Stimulated activated CD8-positive, alpha-beta memory T cell treated with anti-CD3 and anti-CD28 coated beads, Interleukin-2, amount 100 ng/mL, for 1 hour (primary cell): ENCODE results near the gene SLC25A26.

Source experiments
- DNase-seq, 2 donors: peaks; one replicate each; pipeline ENCODE4 v3.0.0-alpha.2; 2020; ENCODE audit warnings: low read depth in 2 of 2

The SLC25A26 gene

DNA sequence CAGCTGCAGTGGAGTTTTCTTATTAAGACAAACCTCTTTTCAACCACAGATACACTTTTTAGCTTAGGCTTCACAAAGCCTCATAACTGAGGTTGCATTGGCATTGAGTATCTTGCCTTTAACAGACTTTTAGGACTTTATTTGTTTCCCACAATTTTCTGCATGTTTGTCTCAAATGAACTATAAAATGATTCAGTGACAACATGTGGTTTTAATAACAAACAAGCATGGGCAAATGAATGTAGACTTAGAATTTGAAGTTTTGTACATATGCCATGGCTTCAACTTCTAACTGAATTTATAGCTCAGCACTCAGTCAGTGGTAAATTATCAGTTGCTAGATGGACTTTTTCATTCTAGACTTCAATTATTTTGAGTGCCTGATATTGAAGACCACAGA lies 101.6 kb downstream of the SLC25A26 start:
- no peak for DNase-seq

- no peak for DNase-seq
Observed at GRCh38 chr3:66326340-66326739, 105.5 kb downstream of the SLC25A26 start.

- no peak for DNase-seq
Observed at GRCh38 chr3:66335671-66336070, 114.9 kb downstream of the SLC25A26 start.

- DNase-seq = no peak
Observed at GRCh38 chr3:66336333-66336766, 115.5 kb downstream of the SLC25A26 start.

- no peak for DNase-seq
Observed at GRCh38 chr3:66338927-66339326, 118.1 kb downstream of the SLC25A26 start.

- no peak for DNase-seq
Observed at GRCh38 chr3:66342717-66343356, 122.0 kb downstream of the SLC25A26 start.

- no peak for DNase-seq
Observed at GRCh38 chr3:66344391-66344811, 123.6 kb downstream of the SLC25A26 start.

DNA sequence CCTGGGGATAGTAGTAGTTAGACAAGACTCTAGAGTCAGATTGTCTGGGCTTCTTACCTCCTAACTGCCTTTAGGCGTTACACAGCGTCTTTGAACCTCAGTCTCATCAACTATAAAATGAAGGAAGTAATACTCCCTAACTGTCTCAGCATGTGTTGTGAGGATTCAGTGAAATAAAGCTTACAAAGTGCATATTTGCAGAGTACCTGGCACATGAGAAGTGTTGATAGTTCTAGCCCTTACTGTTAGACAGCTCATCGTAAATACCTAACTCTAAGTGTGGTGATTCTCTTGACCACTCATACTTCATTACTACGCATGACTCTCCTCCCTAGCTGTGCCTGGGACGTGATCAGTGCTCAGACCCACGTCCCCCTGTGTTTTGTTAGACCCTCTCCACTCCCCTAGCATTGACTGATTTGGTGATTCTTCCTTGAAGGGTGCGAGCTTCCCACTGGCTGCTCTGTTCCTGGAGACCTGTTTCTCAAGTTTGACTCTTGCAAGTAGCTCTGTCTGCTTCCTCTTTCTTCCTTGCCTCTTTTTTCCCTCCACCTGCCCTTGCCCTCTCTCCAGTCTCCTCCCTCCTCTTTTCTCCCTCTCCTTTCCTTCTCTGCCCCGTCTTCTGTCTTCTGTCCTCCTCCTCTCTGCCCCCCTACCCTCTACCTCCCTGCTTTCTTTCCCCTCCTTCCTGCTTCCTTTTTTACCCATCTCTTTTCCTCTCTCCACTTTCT lies 124.2 kb downstream of the SLC25A26 start:
- DNase-seq = no peak

GRCh38 chr3:66348704-66349103 lies 127.9 kb downstream of the SLC25A26 start:
- no peak for DNase-seq

GRCh38 chr3:66350601-66351000 lies 129.8 kb downstream of the SLC25A26 start:
- no peak for DNase-seq

DNA sequence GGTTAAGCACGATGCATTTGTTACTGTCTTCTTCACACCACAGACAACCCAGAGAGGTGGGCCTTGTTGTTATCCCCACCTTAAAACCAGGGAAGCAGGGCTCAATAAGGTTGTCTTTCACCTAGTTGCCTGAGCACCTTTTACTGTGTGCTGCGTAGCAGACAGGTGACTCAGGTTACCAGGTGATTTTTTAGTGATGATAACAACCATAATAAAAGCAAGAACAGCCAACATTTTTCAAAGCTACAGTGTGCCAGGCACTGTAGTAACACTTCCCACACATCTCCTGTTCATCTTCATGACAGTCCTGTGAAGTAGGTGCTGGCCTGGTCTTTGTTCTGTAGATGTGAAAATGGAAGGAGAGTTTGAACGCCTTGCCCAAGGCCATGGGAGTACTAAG lies 132.2 kb downstream of the SLC25A26 start:
- DNase-seq = no peak

DNA sequence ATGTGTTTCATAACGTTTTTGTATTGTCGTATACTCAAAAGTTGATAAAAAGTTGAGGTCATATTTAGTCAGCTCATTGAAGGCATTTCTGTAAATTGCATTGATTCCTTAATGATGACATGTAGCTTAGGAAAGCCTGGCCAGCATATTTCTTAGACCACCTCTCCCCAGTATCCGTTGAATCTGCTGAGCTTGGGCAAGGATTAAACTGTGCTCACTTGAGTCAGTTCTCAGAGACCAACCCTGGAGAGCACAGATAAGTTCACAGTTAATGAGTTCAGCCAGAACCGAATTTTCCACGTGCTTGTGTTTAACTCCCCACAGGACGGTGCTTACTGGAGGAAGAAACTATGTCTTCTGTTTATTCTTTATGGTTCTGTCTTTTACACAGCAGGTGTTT lies 132.7 kb downstream of the SLC25A26 start:
- no peak for DNase-seq

- DNase-seq = no peak
Observed at GRCh38 chr3:66354001-66354400, 133.2 kb downstream of the SLC25A26 start.

GRCh38 chr3:66355394-66355793 lies 134.6 kb downstream of the SLC25A26 start:
- DNase-seq = no peak

DNA sequence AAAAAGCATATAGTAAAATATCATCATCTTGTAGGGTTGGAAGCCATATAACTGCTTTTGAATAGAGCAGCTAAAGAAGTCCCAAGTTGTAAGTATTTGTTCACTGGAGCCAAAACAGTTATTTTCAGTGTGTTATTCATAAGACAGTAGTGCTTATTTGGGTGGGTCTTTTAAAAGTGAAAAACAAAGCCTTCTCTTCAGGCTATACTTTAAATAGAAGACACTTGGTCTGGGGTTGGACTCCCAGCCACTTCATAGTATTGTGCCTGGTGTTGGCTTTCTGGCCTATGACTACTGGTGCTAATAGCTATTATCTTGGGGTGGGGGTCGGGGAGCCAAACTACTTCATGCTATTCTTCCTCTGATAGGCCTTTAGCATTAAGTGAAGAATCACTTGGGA lies 135.2 kb downstream of the SLC25A26 start:
- DNase-seq = no peak

DNA sequence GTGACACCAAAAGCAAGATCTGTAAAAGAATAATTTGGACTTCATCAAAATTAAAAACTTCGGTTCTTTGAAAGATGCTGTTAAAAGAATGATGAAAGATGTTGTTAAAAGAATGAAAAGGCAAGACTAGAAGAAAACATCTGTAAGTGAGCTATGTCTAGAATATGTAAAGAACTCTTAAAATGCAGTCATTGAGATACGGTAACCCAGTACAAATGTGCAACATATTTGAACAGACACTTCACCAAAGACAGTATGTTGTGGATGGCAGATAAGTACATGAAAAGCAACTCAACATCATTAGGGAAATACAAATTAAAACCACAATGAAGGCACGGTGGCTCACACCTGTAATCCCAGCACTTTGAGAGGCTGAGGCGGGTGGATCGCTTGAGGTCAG lies 140.6 kb downstream of the SLC25A26 start:
- DNase-seq = no peak

DNA sequence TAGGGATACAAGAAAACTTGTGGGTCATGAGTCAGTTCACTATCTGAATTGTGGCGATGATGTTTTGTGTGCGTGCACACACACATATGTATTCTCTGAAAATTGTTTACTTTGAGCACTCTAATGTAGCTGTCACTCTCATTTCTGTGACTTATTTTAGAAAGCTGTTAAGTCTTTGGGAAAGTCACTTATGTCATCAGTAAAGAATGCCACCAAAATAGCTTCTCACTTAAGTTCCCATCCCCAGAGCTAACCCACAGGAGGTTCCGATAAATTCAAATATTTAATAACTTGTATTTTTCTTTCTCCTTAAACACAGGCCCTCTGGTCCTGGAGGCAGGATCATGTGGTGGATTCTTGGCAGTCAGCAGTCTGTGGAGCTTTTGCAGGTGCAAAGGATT lies 141.7 kb downstream of the SLC25A26 start:
- no peak for DNase-seq

DNA sequence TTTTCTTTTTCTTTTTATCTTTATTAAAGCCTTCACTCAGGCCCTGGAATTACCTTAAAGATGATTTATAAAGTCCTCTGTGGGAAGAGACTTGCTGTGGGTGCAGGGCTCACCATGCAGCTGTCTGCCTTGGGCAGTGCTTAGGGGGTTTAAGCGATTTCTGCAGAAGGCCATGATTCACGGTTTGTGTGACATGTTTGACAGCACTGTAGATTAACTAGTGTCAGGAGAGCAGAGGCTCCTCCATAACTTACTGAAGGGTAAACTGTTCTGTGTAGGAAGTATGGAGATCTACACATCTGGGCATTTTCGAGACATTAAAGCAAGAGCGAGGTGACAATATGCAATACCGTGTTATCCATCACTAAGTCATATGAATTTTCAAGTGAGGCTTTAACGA lies 142.3 kb downstream of the SLC25A26 start:
- DNase-seq = no peak

GRCh38 chr3:66365080-66365479 lies 144.3 kb downstream of the SLC25A26 start:
- no peak for DNase-seq

- no peak for DNase-seq
Observed at GRCh38 chr3:66366747-66367146, 145.9 kb downstream of the SLC25A26 start.

- DNase-seq = no peak
Observed at GRCh38 chr3:66367979-66368378, 147.2 kb downstream of the SLC25A26 start.

- no peak for DNase-seq
Observed at GRCh38 chr3:66370179-66370578, 149.4 kb downstream of the SLC25A26 start.

- DNase-seq = no peak
Observed at GRCh38 chr3:66371432-66371831, 150.6 kb downstream of the SLC25A26 start.
